Left ventricle myocardium inferior (tissue), 1 donor: ENCODE data around the gene ASIC4. TPM values are rescaled to one million over a fixed set of nuclear protein-coding genes. Genes with fewer than 3 reads are reported as not detected.

ENCODE experiments used
- DNase-seq: peaks from one replicate; pipeline ENCODE4 v3.0.0-alpha.2; 2020
- H3K27ac ChIP-seq: fragments of 200-600 bp; replicated peaks from 2 replicates; pipeline ENCODE4 v1.8.0; 2021
- H3K27me3 ChIP-seq: fragments of 200-600 bp; 2 replicates; pipeline ENCODE4 v1.8.0; 2021; ENCODE audit warnings: low read depth
- H3K36me3 ChIP-seq: fragments of 200-600 bp; 2 replicates; pipeline ENCODE4 v1.8.0; 2021
- H3K4me1 ChIP-seq: fragments of 200-600 bp; 2 replicates; pipeline ENCODE4 v1.8.0; 2021
- H3K4me3 ChIP-seq: fragments of 200-600 bp; 2 replicates; pipeline ENCODE4 v1.8.0; 2021; ENCODE audit warnings: mild to moderate bottlenecking, moderate library complexity
- H3K9me3 ChIP-seq: fragments of 200-600 bp; replicated peaks from 2 replicates; pipeline ENCODE4 v1.8.0; 2021
- intact Hi-C: fragments of 100-400 bp; cut with micrococcal nuclease; formaldehyde crosslinking; loops from one replicate; pipeline ENCODE4 v1.11.0; 2022
- total RNA-seq: library from RNA; stranded (reverse); fragmentation: NEBNext Ultra II Directional; extraction: Animal tissue kit (Norgen Biotek cat#: 25700); gene quantifications from one replicate; pipeline ENCODE4 v1.2.1, GENCODE V29; 2021
- TF ChIP-seq, protein P1 (sequence below): fragments of 200-600 bp; IDR thresholded peaks from 2 replicates; pipeline ENCODE4 v1.8.0; 2021; ENCODE audit warnings: antibody characterized with exemption, mild to moderate bottlenecking, borderline replicate concordance
- donor health status: DM: no; HTN: yes; CAD: no; lungs with severe emphysema.

Gene ASIC4
- total RNA-seq, 1 donor from 2014 or later, result not detected

DNA sequence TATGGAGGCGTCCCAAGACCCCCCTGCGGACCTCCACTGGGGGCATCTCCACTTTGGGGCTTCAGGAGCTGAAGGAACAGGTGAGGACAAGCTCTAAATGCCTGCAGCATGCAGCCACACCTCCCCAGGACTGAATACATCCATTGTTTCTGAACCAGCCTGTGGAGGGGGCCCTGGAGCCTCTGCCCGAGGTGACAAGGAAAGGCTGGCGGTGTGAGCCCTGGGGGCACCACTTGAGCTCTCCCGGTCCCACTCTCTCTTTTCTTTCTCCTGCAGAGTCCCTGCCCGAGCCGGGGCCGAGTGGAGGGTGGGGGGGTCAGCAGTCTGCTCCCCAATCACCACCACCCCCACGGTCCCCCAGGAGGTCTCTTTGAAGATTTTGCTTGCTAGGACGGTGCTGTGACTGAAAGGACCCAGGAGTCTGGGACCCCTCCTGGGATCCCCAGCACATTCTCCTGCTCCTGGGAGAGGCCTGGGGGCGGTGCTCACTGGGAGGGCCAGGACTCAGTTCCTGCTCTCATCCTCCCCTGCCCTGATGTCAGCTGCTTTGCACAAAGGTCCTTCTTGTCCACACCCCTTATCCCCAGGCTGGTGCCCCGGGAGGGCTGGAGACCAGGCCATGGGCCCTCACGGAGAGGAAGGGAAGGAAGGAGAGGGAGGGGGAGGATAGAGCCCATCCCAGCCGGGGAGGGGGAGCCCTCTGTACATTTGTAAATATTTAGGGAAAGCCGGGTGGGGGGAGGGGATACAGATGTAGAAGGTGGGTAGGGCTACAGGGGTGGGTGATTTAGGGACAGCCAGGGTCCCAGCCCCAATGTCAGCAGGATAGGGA is 23.6 kb downstream of the ASIC4 start:
- no peaks in the 10 kb centered on the region for H3K9me3 ChIP-seq
- H3K27ac ChIP-seq, result peak overlapping the region; percentile 33
- peaks cover 37% of the 10 kb centered on the region for H3K4me1 ChIP-seq
- intact Hi-C loops, result no loop called here
- TF ChIP-seq, protein P1, sequence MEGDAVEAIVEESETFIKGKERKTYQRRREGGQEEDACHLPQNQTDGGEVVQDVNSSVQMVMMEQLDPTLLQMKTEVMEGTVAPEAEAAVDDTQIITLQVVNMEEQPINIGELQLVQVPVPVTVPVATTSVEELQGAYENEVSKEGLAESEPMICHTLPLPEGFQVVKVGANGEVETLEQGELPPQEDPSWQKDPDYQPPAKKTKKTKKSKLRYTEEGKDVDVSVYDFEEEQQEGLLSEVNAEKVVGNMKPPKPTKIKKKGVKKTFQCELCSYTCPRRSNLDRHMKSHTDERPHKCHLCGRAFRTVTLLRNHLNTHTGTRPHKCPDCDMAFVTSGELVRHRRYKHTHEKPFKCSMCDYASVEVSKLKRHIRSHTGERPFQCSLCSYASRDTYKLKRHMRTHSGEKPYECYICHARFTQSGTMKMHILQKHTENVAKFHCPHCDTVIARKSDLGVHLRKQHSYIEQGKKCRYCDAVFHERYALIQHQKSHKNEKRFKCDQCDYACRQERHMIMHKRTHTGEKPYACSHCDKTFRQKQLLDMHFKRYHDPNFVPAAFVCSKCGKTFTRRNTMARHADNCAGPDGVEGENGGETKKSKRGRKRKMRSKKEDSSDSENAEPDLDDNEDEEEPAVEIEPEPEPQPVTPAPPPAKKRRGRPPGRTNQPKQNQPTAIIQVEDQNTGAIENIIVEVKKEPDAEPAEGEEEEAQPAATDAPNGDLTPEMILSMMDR, result no peak
- no peak overlapping the region for H3K4me3 ChIP-seq
- H3K27me3 ChIP-seq, result peaks cover 52% of the 10 kb centered on the region
- no peak for DNase-seq
- peaks cover 32% of the 10 kb centered on the region for H3K36me3 ChIP-seq

DNA sequence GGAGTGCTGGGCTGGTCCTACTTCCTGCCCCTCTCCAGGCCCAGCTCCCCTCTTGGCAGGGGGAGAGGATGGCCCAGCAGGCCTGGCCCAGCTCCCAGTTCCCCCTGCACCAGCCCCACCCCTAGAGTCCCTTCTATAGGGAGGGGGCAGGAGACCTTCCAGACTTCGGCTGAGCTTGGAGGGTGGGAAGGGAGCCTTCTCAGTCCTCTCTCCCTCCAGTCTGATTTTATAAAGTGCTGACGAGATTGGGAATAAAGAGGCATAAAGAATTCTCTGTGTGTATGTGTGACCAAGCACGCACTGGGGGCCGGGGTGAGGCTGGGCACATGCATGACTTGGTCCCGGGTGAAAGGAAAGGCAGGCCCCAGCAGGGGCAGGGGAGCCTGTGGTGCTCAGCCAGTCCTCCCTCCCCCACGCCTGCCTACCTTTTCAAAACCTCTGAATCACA is 24.2 kb downstream of the ASIC4 start:
- H3K9me3 ChIP-seq, result no peaks in the 10 kb centered on the region
- intact Hi-C loops, result no loop called here
- no peak overlapping the region for H3K4me3 ChIP-seq
- H3K27ac ChIP-seq, result peak overlapping the region; percentile 33
- H3K36me3 ChIP-seq, result peaks cover 32% of the 10 kb centered on the region
- H3K27me3 ChIP-seq, result peaks cover 55% of the 10 kb centered on the region
- peaks cover 43% of the 10 kb centered on the region for H3K4me1 ChIP-seq
- TF ChIP-seq, protein P1, result no peak
- DNase-seq, result no peak

DNA sequence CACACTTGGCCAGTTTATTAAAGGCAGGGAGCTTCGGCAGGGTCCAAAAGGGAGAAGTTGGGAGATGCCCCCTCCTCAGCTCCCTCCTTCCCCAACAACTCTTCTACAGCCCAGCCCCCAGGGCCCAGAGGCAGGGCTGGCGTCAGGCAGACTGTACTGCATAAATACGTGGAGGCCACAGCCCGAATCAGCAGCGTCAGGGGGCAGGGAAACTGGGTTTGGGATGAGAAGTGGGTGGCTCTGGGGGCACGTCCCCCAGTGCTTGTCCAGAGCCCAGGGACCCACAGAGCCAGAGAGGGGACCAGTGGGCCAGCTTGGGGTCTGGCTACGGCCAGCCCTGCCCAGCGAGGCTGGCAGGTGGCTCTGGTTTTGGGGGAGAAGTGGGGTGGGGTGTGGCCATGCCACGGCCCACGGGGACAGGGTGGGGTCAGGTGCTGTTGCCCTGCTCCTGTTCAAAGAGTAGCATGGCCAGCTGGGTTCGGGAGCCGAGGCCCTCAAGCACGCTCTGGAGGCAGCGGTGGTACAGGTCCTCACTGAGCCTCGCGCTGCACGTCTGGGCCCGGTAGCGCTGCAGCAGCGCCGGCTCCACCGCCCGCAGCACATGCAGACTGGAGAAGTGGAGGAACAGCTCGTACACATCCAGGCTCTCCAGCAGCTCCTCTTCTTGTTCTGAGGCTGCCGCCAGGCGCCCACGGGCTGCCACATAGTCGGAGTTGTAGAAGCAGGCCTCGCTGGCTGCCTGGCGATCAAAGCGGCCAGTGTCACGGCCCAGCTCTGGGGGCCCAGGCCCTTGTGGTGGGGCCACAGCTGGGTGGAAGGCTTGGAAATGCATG is 24.9 kb downstream of the ASIC4 start:
- no peak for DNase-seq
- intact Hi-C loops, result no loop called here
- Histone ChIP-seq H3K9me3 (no peaks in the 10 kb centered on the region), H3K4me3 (no peak overlapping the region), H3K27ac (peak overlapping the region; percentile 33), H3K4me1 (peaks cover 49% of the 10 kb centered on the region), H3K27me3 (peaks cover 55% of the 10 kb centered on the region), H3K36me3 (peaks cover 32% of the 10 kb centered on the region)
- TF ChIP-seq, protein P1, result no peak

GRCh38 chr2:219539926-219540678 is 25.8 kb downstream of the ASIC4 start:
- intact Hi-C loops, result no loop called here
- Histone ChIP-seq H3K4me1 (peaks cover 56% of the 10 kb centered on the region), H3K36me3 (peaks cover 32% of the 10 kb centered on the region), H3K9me3 (no peaks in the 10 kb centered on the region), H3K27me3 (peaks cover 55% of the 10 kb centered on the region), H3K27ac (no peak overlapping the region), H3K4me3 (no peak overlapping the region)
- DNase-seq, result no peak
- TF ChIP-seq, protein P1, result no peak
